HEK293 (cell line): Measurements from ENCODE around the gene CENATAC.

Source experiments
- BCL11A ChIP-seq: fragments of 450-650 bp; formaldehyde crosslinking; IDR thresholded peaks from 2 replicates; pipeline ENCODE4 v1.5.1; 2016; ENCODE audit warnings: low read depth, missing biosample characterization, missing genetic modification characterization
- GLI2 ChIP-seq: fragments of 450-650 bp; formaldehyde crosslinking; IDR thresholded peaks from 2 replicates; pipeline ENCODE4; 2017; ENCODE audit warnings: missing biosample characterization, missing genetic modification characterization, low read depth, borderline replicate concordance
- KLF10 ChIP-seq: fragments of 450-650 bp; IDR thresholded peaks from 2 replicates; pipeline ENCODE4 v1.5.1; 2018; ENCODE audit warnings: missing biosample characterization, mild to moderate bottlenecking, missing genetic modification characterization
- MZF1 ChIP-seq: fragments of 450-650 bp; formaldehyde crosslinking; IDR thresholded peaks from 2 replicates; pipeline ENCODE4 v1.5.1; 2017; ENCODE audit warnings: missing biosample characterization, missing genetic modification characterization, borderline replicate concordance
- PRDM6 ChIP-seq: fragments of 450-650 bp; formaldehyde crosslinking; IDR thresholded peaks from 2 replicates; pipeline ENCODE4 v1.5.1; 2017; ENCODE audit warnings: missing biosample characterization, missing genetic modification characterization
- REPIN1 ChIP-seq: fragments of 450-650 bp; formaldehyde crosslinking; IDR thresholded peaks from 2 replicates; pipeline ENCODE4 v1.5.1; 2017; ENCODE audit warnings: missing biosample characterization, missing genetic modification characterization, low read depth
- ZBTB17 ChIP-seq: fragments of 450-650 bp; formaldehyde crosslinking; IDR thresholded peaks from 2 replicates; pipeline ENCODE4 v1.5.1; 2016; ENCODE audit warnings: missing biosample characterization, missing genetic modification characterization
- ZBTB8A ChIP-seq: fragments of 450-650 bp; formaldehyde crosslinking; IDR thresholded peaks from 2 replicates; pipeline ENCODE4 v1.5.1; 2016; ENCODE audit warnings: missing biosample characterization, missing genetic modification characterization
- ZNF248 ChIP-seq: fragments of 450-650 bp; formaldehyde crosslinking; IDR thresholded peaks from 2 replicates; pipeline ENCODE4 v1.5.1; 2017; ENCODE audit warnings: missing biosample characterization, missing genetic modification characterization
- ZNF362 ChIP-seq: fragments of 450-650 bp; formaldehyde crosslinking; IDR thresholded peaks from 2 replicates; pipeline ENCODE4 v1.5.1; 2016; ENCODE audit warnings: missing biosample characterization, missing genetic modification characterization
- ZNF501 ChIP-seq: fragments of 450-650 bp; formaldehyde crosslinking; IDR thresholded peaks from 2 replicates; pipeline ENCODE4 v1.5.1; 2016; ENCODE audit warnings: missing biosample characterization, missing genetic modification characterization
- ZNF558 ChIP-seq: fragments of 450-650 bp; formaldehyde crosslinking; IDR thresholded peaks from 2 replicates; pipeline ENCODE4 v1.5.1; 2016; ENCODE audit warnings: missing biosample characterization, missing genetic modification characterization
- ZNF571 ChIP-seq: fragments of 450-650 bp; formaldehyde crosslinking; IDR thresholded peaks from 2 replicates; pipeline ENCODE4 v1.5.0; 2017; ENCODE audit warnings: missing biosample characterization, missing genetic modification characterization
- ZNF580 ChIP-seq: fragments of 450-650 bp; formaldehyde crosslinking; IDR thresholded peaks from 2 replicates; pipeline ENCODE4 v1.5.1; 2016; ENCODE audit warnings: missing biosample characterization, missing genetic modification characterization
- ZNF596 ChIP-seq: fragments of 450-650 bp; IDR thresholded peaks from 2 replicates; pipeline ENCODE4 v1.5.0; 2018; ENCODE audit warnings: missing biosample characterization, mild to moderate bottlenecking, missing genetic modification characterization, moderate library complexity
- ZNF660 ChIP-seq: fragments of 450-650 bp; IDR thresholded peaks from 2 replicates; pipeline ENCODE4 v1.5.1; 2018; ENCODE audit warnings: missing biosample characterization, mild to moderate bottlenecking, missing genetic modification characterization
- ZNF747 ChIP-seq: fragments of 450-650 bp; formaldehyde crosslinking; IDR thresholded peaks from 2 replicates; pipeline ENCODE4 v1.5.1; 2016; ENCODE audit warnings: missing biosample characterization, missing genetic modification characterization
- ZNF768 ChIP-seq: fragments of 450-650 bp; formaldehyde crosslinking; IDR thresholded peaks from 2 replicates; pipeline ENCODE4 v1.5.1; 2018; ENCODE audit warnings: missing biosample characterization, mild to moderate bottlenecking, missing genetic modification characterization
- ZSCAN30 ChIP-seq: fragments of 450-650 bp; IDR thresholded peaks from 2 replicates; pipeline ENCODE4 v1.5.1; 2018; ENCODE audit warnings: missing biosample characterization, mild to moderate bottlenecking, missing genetic modification characterization, moderate library complexity
- TF ChIP-seq, protein P1 (sequence below): fragments of 450-650 bp; formaldehyde crosslinking; IDR thresholded peaks from 2 replicates; pipeline ENCODE4 v1.5.1; 2016; ENCODE audit warnings: missing biosample characterization, missing genetic modification characterization
- TF ChIP-seq, protein P2 (sequence below): fragments of 450-650 bp; formaldehyde crosslinking; IDR thresholded peaks from 2 replicates; pipeline ENCODE4 v1.5.1; 2016; ENCODE audit warnings: missing biosample characterization, missing genetic modification characterization
- TF ChIP-seq, protein P3 (sequence below): fragments of 450-650 bp; formaldehyde crosslinking; IDR thresholded peaks from 2 replicates; pipeline ENCODE4 v1.5.1; 2016; ENCODE audit warnings: missing biosample characterization, missing genetic modification characterization
- TF ChIP-seq, protein P4 (sequence below): fragments of 450-650 bp; IDR thresholded peaks from 2 replicates; pipeline ENCODE4 v1.5.1; 2018; ENCODE audit warnings: missing biosample characterization, missing genetic modification characterization
- TF ChIP-seq, protein P5 (sequence below): fragments of 450-650 bp; formaldehyde crosslinking; IDR thresholded peaks from 2 replicates; pipeline ENCODE4 v1.5.1; 2016; ENCODE audit warnings: missing biosample characterization, missing genetic modification characterization
- TF ChIP-seq, protein P6 (sequence below): fragments of 450-650 bp; formaldehyde crosslinking; IDR thresholded peaks from 2 replicates; pipeline ENCODE4; 2016; ENCODE audit warnings: missing biosample characterization, missing genetic modification characterization

Gene CENATAC

GRCh38 chr11:119057000-119057769, 59.2 kb downstream of the CENATAC start, which contains the start of gene HYOU1 (continued):
- TF ChIP-seq, protein P1, sequence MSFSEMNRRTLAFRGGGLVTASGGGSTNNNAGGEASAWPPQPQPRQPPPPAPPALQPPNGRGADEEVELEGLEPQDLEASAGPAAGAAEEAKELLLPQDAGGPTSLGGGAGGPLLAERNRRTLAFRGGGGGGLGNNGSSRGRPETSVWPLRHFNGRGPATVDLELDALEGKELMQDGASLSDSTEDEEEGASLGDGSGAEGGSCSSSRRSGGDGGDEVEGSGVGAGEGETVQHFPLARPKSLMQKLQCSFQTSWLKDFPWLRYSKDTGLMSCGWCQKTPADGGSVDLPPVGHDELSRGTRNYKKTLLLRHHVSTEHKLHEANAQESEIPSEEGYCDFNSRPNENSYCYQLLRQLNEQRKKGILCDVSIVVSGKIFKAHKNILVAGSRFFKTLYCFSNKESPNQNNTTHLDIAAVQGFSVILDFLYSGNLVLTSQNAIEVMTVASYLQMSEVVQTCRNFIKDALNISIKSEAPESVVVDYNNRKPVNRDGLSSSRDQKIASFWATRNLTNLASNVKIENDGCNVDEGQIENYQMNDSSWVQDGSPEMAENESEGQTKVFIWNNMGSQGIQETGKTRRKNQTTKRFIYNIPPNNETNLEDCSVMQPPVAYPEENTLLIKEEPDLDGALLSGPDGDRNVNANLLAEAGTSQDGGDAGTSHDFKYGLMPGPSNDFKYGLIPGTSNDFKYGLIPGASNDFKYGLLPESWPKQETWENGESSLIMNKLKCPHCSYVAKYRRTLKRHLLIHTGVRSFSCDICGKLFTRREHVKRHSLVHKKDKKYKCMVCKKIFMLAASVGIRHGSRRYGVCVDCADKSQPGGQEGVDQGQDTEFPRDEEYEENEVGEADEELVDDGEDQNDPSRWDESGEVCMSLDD (tag by site-specific recombination) = peak; percentile 63
- TF ChIP-seq ZNF558 (tag by site-specific recombination) (no peak), ZNF580 (tag by site-specific recombination) (no peak), ZNF596 (no peak), ZBTB17 (tag by site-specific recombination) (peak; percentile 84), GLI2 (tag by site-specific recombination) (no peak), MZF1 (tag by site-specific recombination) (no peak), ZNF747 (tag by site-specific recombination) (no peak), ZNF501 (tag by site-specific recombination) (no peak), ZSCAN30 (peak; percentile 21; the same call in 1 of the 2 replicates), PRDM6 (no peak), ZNF571 (tag by site-specific recombination) (no peak), BCL11A (no peak), ZNF768 (no peak), KLF10 (tag by site-specific recombination) (peak; percentile 57), ZNF660 (tag by site-specific recombination) (peak; percentile 28; the same call in 1 of the 2 replicates), ZNF362 (tag by site-specific recombination) (no peak), ZBTB8A (tag by site-specific recombination) (peak; percentile 49), ZNF248 (tag by site-specific recombination) (no peak), REPIN1 (tag by site-specific recombination) (no peak)
- TF ChIP-seq, protein P2, sequence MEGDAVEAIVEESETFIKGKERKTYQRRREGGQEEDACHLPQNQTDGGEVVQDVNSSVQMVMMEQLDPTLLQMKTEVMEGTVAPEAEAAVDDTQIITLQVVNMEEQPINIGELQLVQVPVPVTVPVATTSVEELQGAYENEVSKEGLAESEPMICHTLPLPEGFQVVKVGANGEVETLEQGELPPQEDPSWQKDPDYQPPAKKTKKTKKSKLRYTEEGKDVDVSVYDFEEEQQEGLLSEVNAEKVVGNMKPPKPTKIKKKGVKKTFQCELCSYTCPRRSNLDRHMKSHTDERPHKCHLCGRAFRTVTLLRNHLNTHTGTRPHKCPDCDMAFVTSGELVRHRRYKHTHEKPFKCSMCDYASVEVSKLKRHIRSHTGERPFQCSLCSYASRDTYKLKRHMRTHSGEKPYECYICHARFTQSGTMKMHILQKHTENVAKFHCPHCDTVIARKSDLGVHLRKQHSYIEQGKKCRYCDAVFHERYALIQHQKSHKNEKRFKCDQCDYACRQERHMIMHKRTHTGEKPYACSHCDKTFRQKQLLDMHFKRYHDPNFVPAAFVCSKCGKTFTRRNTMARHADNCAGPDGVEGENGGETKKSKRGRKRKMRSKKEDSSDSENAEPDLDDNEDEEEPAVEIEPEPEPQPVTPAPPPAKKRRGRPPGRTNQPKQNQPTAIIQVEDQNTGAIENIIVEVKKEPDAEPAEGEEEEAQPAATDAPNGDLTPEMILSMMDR (tag by site-specific recombination) = peak; percentile 62
- TF ChIP-seq, protein P3, sequence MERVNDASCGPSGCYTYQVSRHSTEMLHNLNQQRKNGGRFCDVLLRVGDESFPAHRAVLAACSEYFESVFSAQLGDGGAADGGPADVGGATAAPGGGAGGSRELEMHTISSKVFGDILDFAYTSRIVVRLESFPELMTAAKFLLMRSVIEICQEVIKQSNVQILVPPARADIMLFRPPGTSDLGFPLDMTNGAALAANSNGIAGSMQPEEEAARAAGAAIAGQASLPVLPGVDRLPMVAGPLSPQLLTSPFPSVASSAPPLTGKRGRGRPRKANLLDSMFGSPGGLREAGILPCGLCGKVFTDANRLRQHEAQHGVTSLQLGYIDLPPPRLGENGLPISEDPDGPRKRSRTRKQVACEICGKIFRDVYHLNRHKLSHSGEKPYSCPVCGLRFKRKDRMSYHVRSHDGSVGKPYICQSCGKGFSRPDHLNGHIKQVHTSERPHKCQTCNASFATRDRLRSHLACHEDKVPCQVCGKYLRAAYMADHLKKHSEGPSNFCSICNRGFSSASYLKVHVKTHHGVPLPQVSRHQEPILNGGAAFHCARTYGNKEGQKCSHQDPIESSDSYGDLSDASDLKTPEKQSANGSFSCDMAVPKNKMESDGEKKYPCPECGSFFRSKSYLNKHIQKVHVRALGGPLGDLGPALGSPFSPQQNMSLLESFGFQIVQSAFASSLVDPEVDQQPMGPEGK (tag by site-specific recombination) = peak; percentile 67
- TF ChIP-seq, protein P4, sequence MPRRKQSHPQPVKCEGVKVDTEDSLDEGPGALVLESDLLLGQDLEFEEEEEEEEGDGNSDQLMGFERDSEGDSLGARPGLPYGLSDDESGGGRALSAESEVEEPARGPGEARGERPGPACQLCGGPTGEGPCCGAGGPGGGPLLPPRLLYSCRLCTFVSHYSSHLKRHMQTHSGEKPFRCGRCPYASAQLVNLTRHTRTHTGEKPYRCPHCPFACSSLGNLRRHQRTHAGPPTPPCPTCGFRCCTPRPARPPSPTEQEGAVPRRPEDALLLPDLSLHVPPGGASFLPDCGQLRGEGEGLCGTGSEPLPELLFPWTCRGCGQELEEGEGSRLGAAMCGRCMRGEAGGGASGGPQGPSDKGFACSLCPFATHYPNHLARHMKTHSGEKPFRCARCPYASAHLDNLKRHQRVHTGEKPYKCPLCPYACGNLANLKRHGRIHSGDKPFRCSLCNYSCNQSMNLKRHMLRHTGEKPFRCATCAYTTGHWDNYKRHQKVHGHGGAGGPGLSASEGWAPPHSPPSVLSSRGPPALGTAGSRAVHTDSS (tag by site-specific recombination) = no peak
- TF ChIP-seq, protein P5, sequence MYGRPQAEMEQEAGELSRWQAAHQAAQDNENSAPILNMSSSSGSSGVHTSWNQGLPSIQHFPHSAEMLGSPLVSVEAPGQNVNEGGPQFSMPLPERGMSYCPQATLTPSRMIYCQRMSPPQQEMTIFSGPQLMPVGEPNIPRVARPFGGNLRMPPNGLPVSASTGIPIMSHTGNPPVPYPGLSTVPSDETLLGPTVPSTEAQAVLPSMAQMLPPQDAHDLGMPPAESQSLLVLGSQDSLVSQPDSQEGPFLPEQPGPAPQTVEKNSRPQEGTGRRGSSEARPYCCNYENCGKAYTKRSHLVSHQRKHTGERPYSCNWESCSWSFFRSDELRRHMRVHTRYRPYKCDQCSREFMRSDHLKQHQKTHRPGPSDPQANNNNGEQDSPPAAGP (tag by site-specific recombination) = 0 out of 2 replicates have a peak, but pooled peaks have one; percentile 73
- TF ChIP-seq, protein P6, sequence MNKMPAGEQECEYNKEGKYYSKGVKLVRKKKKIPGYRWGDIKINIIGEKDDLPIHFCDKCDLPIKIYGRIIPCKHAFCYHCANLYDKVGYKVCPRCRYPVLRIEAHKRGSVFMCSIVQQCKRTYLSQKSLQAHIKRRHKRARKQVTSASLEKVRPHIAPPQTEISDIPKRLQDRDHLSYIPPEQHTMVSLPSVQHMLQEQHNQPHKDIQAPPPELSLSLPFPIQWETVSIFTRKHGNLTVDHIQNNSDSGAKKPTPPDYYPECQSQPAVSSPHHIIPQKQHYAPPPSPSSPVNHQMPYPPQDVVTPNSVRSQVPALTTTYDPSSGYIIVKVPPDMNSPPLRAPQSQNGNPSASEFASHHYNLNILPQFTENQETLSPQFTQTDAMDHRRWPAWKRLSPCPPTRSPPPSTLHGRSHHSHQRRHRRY (tag by site-specific recombination) = no peak
